ENCODE results near the gene HAND2.
A peak's percentile ranks its signal among the peaks of the same experiment; 100 is the strongest.

HAND2 gene

GRCh38 chr4:173519111-173520101 is 10.6 kb downstream of the HAND2 start:
- DNase-seq, result no peak

- no peak for DNase-seq
These were observed 11.5 kb downstream of the HAND2 start for GRCh38 chr4:173518425-173519102.

- DNase-seq, result no peak
These were observed 12.1 kb downstream of the HAND2 start for GRCh38 chr4:173517781-173518424.

- no peak for DNase-seq
These were observed 13.2 kb downstream of the HAND2 start for GRCh38 chr4:173516621-173517524.

GRCh38 chr4:173515458-173515857 is 14.6 kb downstream of the HAND2 start:
- no peak for DNase-seq

GRCh38 chr4:173514641-173515217 is 15.3 kb downstream of the HAND2 start:
- no peak for DNase-seq

- no peak for DNase-seq
These were observed 16.4 kb downstream of the HAND2 start for GRCh38 chr4:173513651-173514050.

GRCh38 chr4:173511787-173512361 is 18.2 kb downstream of the HAND2 start:
- DNase-seq, result no peak

GRCh38 chr4:173509036-173510001 is 20.7 kb downstream of the HAND2 start:
- no peak for DNase-seq

- DNase-seq, result no peak
These were observed 21.5 kb downstream of the HAND2 start for GRCh38 chr4:173508386-173509035.

GRCh38 chr4:173507471-173508385 is 22.3 kb downstream of the HAND2 start:
- DNase-seq, result no peak

- DNase-seq, result no peak
These were observed 23.3 kb downstream of the HAND2 start for GRCh38 chr4:173506597-173507211.

- peak; percentile 18 to 33 for DNase-seq
These were observed 24.0 kb downstream of the HAND2 start for GRCh38 chr4:173505924-173506518.

- no peak for DNase-seq
These were observed 25.9 kb downstream of the HAND2 start for GRCh38 chr4:173504181-173504503.

- no peak for DNase-seq
These were observed 26.5 kb downstream of the HAND2 start for GRCh38 chr4:173503330-173504180.

- no peak for DNase-seq
These were observed 27.7 kb downstream of the HAND2 start for GRCh38 chr4:173502282-173502681.

GRCh38 chr4:173501592-173502150 is 28.4 kb downstream of the HAND2 start:
- no peak for DNase-seq

Measured in NCI-H1930 (cell line).